Measurements from ENCODE around the gene RNF5.
A peak's percentile ranks its signal among the peaks of the same experiment; 100 is the strongest.
"Not testable (repeated sequence)": the region's sequence is repeated elsewhere in the genome, so short reads cannot be mapped to it uniquely, and the experiment has no call there.

The RNF5 gene

GRCh38 chr6:32137454-32137853, 40.8 kb upstream of the RNF5 start:
- H3K4me3 ChIP-seq (ENCODE audit: low read depth, low read length): no peak overlapping the region
- DNase-seq (ENCODE audit: low read depth): no peak
- no peak for TF ChIP-seq CTCF (IDR thresholded peaks at IDR 0.05; ENCODE audit: insufficient read depth, low read depth, low read length, missing control alignments)

GRCh38 chr6:32139590-32139989, 38.6 kb upstream of the RNF5 start:
- TF ChIP-seq CTCF (IDR thresholded peaks at IDR 0.05; ENCODE audit: insufficient read depth, low read depth, low read length, missing control alignments): no peak
- H3K4me3 ChIP-seq (ENCODE audit: low read depth, low read length): no peak overlapping the region
- DNase-seq (ENCODE audit: low read depth): no peak

DNA sequence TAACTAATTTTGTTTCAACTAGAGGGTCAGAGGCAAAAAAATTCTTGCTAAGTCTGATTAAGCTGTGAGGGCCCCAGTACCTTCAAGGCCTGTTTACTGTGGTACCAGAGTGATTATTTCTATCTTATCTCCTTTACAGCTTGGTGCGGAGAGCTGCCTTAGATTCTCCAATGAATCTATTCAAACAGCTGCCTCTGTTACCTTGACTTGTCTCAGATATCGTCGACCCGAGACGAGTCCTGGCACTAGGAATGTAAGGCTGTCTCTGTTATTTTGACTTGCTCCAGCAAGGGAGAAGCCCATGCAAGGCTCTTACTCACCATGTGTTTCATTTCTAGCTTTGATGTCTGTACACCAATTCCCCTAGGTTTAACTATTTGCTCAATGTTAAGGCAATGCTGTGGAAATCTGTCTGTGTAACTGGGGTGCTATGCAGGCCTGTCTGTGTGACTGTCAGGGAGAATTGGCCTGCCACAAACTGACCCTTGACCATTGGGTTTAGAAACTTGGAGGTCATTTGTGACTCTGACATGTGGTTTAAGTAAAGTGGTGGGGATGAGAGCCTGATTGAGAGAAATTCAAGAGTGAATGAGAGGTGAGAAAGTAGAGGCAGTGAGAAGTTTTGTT, 37.7 kb upstream of the RNF5 start:
- no peak for DNase-seq (ENCODE audit: low read depth)
- TF ChIP-seq CTCF (IDR thresholded peaks at IDR 0.05; ENCODE audit: insufficient read depth, low read depth, low read length, missing control alignments): no peak
- no peak overlapping the region for H3K4me3 ChIP-seq (ENCODE audit: low read depth, low read length)

DNA sequence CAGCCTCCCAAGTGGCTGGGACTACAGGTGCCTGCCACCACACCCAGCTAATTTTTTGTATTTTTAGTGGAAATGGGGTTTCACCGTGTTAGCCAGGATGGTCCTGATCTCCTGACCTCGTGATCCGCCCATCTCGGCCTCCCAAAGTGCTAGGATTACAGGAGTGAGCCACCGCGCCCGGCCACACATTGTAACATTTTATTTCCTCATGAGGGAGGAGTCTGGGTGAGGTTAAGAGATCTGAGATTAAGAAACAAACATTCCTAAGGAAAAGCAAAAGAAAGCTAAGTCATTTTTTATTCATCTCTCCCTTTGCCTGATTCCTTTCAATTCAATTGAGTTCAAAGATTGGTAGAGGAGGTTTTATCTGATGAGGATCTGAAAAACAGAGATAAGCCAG, 34.0 kb upstream of the RNF5 start:
- not testable (repeated sequence) for H3K4me3 ChIP-seq (ENCODE audit: low read depth, low read length); DNase-seq (ENCODE audit: low read depth)

- no peak for TF ChIP-seq CTCF (IDR thresholded peaks at IDR 0.05; ENCODE audit: insufficient read depth, low read depth, low read length, missing control alignments)
- DNase-seq (ENCODE audit: low read depth): no peak
- H3K4me3 ChIP-seq (ENCODE audit: low read depth, low read length): no peak overlapping the region
Observed at GRCh38 chr6:32146287-32146686, 31.9 kb upstream of the RNF5 start.

- TF ChIP-seq CTCF (IDR thresholded peaks at IDR 0.05; ENCODE audit: insufficient read depth, low read depth, low read length, missing control alignments): no peak
- no peak overlapping the region for H3K4me3 ChIP-seq (ENCODE audit: low read depth, low read length)
Observed at GRCh38 chr6:32146687-32147086, 31.5 kb upstream of the RNF5 start.

GRCh38 chr6:32147401-32148132, 30.6 kb upstream of the RNF5 start:
- peak; percentile 5 for TF ChIP-seq CTCF (IDR thresholded peaks at IDR 0.05; ENCODE audit: insufficient read depth, low read depth, low read length, missing control alignments)
- no peak overlapping the region for H3K4me3 ChIP-seq (ENCODE audit: low read depth, low read length)
- no peak for DNase-seq (ENCODE audit: low read depth)

More at GRCh38 chr6:32146687-32147086, 31.5 kb upstream of the RNF5 start:
- DNase-seq (ENCODE audit: low read depth): no peak
